Dedifferentiated amniotic fluid mesenchymal stem cell (primary cell): ENCODE data around the gene NLGN1.
A peak's percentile ranks its signal among the peaks of the same experiment; 100 is the strongest.
"Not testable (repeated sequence)": the region's sequence is repeated elsewhere in the genome, so short reads cannot be mapped to it uniquely, and the experiment has no call there.

Experiments used
- DNase-seq: peaks from one replicate; pipeline ENCODE4 v3.0.0-alpha.2; 2016; ENCODE audit errors: extremely low spot score

Gene NLGN1

GRCh38 chr3:174216946-174217718, 819.6 kb downstream of the NLGN1 start:
- DNase-seq, result no peak

- no peak for DNase-seq
Measured at GRCh38 chr3:174218016-174218415, 820.5 kb downstream of the NLGN1 start.

DNA sequence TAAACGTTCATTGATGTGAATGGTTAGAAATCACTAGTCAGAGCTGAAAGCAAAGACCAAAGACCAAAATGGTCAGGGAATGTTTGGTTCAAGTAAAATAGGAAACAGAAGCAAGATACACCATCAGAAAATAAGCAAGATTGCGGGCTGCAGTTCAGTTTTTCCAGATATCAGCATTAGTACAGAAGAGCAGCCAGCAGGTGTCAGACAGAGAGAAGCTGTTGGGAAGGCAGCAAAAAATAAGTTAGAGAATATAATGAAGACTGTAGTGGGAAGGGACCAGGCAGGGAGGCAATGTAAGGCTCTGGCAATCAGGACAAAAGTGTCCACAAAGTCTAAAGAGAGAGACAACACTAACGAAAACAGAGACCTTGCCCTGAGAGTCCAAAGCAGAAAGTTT, 822.2 kb downstream of the NLGN1 start:
- DNase-seq, result no peak

DNA sequence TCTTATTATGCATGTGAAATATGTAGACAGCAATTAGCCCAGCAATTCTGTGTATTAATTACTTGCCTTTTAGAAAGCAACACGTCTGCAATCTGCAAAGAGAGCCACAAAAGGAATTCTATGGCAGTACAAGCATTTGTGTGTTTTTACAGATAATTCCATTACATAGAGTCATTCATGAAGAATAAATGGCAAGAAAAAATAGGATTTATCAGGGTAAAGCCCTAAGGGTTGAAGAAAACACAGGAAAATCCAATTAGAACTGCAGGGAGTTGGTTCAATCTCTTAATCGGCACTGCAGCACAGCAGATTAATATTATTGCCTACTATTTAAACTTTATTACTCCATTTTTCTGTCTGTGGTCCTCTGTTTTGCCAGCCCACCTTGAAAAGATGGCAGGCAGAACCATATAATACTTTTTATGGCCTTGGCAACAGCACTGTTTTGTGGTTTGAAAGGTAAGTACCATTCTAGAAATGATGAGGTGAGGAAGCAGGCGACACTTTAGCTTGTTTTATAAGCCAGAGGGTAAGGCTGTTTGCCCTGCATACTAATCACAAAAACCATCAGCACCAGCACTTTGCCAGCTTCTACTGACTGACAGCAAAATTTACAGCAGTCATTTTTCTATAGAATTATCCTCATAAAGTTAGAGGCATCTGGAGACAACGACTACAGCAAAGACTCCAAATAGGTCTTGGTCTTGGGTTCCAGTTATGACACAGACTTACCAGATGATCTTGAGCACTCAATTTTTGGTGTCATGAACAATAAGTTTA, 823.4 kb downstream of the NLGN1 start:
- DNase-seq, result no peak

DNA sequence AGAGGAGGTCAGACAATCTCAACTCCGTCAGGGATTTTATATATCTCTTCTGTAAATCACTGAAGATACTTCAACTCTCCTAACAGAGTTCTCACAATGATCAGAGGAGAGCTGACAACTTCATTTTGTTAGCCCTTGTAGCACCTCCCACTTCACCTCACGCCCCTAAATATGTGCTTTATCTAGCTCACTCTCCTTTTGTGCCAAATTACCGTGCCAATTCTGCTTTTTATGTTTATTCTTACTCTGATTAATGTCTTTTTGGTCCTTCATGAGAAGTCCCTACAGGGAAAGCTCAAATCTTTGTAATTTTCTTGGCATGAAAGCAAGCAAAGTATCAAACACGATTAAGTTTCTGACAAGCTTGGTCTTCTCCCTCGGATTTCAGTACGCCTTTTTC, 825.5 kb downstream of the NLGN1 start:
- DNase-seq, result no peak

DNA sequence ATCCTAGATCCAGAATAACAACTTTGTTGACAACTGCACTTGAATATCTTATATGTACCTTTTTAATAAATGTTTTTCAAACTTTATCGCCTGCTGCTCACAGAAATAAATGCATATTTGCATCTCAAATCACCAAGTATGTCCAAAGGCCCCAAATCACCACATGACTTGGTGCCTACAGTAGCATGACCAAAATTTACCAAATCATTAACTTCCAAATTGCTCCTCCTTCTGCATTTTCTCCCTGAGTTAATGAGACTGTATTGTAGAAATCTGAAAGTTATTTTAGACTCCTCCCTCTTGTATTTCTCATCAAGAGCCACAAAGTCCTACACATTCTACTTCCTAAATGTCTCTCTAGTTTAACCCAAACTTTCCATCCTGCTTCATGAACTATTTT, 826.1 kb downstream of the NLGN1 start:
- no peak for DNase-seq

DNA sequence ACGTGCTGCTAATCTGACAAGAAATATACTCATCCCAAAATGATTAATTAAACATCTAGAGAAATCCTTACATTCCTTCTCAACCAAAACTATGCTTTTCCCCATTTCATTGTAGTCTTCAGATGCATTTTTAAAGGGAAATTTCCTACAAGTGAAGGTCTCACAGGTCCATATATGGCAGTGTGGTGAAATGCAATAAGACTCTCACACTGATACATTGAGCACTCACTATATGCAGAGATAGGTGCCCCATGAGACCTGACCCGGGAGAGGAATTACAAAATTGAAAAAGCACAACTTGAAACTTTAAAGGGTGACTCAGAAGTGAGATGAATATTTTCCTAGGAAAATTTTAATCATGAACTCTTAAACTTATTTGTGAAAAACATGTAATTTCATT, 832.4 kb downstream of the NLGN1 start:
- no peak for DNase-seq

DNA sequence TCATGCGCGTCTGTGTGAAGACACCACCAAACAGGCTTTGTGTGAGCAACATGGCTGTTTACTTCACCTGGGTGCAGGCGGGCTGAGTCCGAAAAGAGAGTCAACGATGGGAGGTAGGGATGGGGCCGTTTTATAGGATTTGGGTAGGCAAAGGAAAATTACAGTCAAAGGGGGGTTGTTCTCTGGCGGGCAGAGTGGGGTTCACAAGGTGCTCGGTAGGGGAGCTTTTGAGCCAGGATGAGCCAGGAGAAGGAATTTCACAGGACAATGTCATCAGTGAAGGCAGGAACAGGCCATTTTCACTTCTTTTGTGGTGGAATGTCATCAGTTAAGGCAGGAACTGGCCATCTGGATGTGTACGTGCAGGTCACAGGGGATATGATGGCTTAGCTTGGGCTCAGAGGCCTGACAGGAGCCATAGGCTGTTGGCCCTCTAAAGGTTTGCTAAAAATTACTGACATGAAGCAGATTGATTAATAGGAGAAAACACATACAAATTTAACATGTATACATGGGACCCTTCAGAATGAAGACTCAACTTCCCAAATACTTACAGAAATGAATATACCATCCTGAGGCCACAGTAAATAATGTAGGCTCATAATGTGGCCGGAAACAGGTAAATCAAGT, 834.6 kb downstream of the NLGN1 start:
- DNase-seq, result not testable (repeated sequence)

DNA sequence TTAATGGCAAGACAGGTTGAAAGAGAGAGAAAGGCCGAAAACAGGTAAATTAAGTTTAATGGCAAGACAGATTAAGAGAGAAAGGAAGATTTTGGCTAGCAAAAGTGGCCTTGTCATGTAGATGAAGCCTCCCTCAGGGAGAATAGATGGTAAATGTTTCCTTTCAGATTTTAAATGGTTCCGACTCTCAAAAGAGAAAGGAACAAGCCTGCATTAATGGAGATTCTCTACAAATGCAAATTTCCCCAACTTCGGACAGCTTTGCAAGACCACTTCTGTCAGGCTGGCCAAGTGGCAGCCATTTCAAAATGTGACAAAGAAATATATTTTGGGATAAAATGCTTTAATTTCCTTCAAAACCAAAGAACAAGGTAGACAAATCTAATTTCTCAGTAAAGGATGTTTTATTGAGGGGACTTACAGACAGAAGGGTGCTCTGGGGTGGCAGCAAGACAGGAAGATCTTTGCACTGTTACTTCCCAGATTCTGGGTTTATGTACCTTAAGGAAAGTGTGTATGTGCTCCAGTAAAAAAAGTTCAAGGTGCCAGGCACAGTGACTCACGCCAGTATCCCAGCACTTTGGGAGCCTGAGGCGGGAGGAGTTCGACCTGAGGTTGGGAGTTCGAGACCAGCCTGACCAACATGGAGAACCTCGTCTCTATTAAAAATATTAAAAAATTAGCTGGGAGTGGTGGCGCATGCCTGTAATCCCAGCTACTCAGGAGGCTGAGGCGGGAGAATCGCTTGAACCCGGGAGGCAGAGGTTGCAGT, 835.3 kb downstream of the NLGN1 start:
- no peak for DNase-seq

GRCh38 chr3:174233511-174233910, 836.0 kb downstream of the NLGN1 start:
- no peak for DNase-seq

DNA sequence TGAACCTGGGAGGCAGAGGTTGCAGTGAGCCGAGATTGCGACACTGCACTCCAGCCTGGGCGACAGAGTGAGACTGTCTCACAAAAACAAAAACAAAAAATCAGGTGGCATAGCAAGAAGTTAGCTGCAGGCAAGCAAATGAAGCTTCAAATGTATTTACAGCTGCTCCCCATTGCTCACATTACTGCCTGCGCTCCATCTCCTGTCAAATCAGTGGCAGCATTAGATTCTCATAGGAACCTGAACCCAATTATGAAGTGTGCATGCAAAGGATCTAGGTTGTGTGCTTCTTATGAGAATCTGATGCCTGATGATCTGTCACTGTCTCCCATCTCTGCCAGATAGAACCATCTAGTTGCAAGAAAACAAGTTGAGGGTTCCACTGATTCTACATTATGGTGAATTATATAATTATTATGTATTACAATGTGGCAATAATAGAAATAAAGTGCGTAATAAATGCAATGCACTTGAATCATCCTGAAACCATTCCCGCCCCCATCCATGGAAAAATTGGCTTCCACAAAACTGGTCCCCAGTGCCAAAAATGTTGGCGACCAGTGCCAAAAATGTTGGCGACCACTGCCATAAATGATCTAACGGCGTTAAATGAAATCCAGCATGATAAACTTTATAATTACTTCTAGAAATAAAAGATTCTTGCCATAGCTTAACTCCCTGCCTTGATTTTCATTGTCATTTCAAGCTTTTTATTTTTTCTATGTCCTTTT, 844.9 kb downstream of the NLGN1 start:
- DNase-seq, result no peak

GRCh38 chr3:174243171-174243570, 845.6 kb downstream of the NLGN1 start:
- peak; percentile 24 for DNase-seq

- DNase-seq, result no peak
Measured at GRCh38 chr3:174247687-174248152, 850.2 kb downstream of the NLGN1 start.

DNA sequence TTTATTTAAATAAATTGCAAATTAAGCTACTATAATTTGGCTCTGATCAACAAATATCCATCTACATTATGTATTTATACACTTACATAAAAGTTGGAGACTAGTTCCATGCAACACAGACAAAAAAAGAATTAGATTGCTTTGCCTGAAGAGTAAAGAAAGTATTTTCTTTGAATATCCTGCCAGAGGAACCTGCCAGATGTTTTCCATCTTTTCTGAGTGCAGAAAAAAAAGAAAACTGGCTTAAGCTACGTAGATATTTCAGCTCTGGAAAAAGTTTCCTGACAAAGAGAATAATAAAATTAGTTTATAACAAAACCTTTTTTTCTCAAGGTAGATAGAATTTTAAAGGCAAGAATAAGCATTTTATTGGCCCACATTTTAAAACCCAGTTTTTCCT, 854.1 kb downstream of the NLGN1 start:
- DNase-seq, result peak; percentile 50

DNA sequence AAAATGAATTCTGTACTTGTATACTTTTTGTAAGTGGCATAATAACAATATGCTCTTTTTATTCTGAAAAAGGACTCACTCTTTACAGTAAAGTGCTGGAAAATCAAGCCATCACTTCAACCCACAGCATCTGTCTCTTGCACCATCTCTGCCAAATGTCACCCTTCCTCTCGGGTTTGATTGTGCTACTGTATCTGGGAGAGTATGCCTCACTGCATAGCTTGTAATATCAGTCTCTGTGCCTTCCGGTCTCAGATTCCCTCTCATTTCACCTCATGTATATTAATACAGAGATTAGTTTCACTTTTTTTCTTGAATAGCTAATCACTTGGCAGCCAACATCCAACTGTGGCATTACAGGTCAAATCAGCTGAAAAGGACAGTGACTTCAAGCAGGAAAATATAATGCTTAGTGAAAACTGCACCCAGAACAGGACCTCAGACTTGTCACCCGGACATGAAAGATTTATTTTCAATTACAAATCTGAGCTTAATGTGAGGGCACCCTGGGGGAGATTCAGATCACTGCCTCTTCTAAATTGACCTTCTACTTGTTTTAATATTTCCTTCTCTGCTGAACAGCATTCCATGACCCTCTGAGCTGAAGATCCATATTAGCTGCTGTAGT, 855.8 kb downstream of the NLGN1 start:
- DNase-seq, result no peak

- no peak for DNase-seq
Measured at GRCh38 chr3:174253940-174254339, 856.4 kb downstream of the NLGN1 start.

DNA sequence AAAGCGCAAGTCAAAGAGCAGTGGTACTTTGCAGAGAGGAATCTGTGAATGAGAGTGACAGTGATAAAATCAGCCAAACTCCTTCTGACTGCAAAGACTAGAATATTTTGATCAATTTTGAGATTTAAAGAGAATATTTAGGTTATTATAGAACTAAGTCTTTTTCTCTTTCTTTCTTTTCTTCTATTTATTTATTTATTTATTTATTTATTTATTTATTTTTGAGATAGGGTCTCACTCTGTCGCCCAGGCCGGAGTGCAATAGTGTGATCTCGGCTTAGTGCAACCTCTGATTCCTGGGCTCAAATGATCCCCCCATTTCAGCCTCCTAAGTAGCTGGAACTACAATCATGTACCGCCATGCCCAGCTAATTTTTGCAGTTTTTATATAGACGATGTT, 857.9 kb downstream of the NLGN1 start:
- DNase-seq, result no peak

DNA sequence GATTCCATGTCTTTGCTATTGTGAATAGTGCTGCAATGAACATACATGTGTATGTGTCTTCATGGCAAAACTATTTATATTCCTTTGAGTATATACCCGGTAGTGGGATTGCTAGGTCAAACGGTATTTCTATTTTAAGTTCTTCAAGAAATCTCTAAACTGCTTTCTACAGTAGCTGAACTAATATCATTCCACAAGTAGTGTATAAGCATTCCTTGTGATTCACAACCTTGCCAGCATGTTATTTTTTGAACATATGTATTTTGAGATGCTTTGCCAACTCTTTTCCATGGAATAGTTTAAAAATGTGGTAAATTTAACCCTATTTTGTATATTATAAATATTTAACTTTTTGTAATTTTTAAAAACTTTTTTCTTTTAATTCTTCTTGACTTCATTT, 868.9 kb downstream of the NLGN1 start:
- DNase-seq, result no peak

GRCh38 chr3:174268061-174268460, 870.5 kb downstream of the NLGN1 start:
- no peak for DNase-seq

DNA sequence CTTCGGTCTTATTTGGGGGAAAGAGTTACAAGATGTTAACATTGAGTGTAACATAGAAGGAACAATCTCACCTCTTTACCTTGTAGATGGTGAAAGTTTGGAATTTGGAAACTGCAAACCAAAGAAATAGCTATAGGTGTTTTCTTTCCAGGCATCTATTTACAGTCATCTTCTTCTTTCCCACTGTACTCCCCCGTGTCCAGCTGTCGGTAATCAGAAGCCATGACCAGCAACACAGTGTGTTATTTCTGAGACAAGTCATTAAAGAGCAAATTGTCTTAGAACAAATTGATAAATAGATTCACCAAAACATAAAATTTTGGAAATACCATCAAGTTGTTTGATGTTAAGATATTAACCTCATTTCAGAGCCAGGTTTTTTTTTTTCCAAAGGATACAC, 871.0 kb downstream of the NLGN1 start:
- no peak for DNase-seq

DNA sequence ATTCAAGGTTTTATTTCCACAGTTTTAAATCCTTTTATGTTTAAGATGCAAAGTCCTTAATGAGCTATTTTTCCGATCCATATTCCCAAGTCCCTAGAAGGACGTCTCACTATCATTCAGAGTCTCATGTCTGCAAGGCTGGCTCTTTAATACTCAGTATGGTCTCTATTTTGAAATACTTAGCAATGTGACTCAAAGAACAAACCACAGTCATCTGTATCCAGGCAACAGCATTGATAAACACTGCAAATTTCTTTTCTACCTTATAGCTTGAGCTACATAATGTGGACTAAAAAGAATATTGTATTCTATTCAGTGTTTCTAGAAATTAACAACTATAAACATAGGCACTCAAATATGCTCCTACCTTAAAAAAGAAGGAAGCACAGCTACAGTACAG, 873.3 kb downstream of the NLGN1 start:
- peak; percentile 81 for DNase-seq
